Activated gamma-delta T cell treated with anti-CD3 and anti-CD28 coated beads, Interleukin-2, amount 50 U/mL, for 16 hours (primary cell): Measurements from ENCODE around the gene PLPP3.

Experiments used
- DNase-seq: peaks from one replicate; pipeline ENCODE4 v3.0.0-alpha.2; 2020; ENCODE audit warnings: low read depth

Gene PLPP3

GRCh38 chr1:56576880-56577405 lies 2.4 kb downstream of the PLPP3 start:
- DNase-seq = no peak

- no peak for DNase-seq
These were observed 3.5 kb downstream of the PLPP3 start for GRCh38 chr1:56575865-56576264.

GRCh38 chr1:56574794-56575193 lies 4.6 kb downstream of the PLPP3 start:
- DNase-seq = no peak

GRCh38 chr1:56573311-56573710 lies 6.1 kb downstream of the PLPP3 start:
- DNase-seq = no peak

- DNase-seq = no peak
These were observed 6.9 kb downstream of the PLPP3 start for GRCh38 chr1:56572334-56573050.

GRCh38 chr1:56571448-56571847 lies 7.9 kb downstream of the PLPP3 start:
- no peak for DNase-seq

GRCh38 chr1:56570924-56571372 lies 8.4 kb downstream of the PLPP3 start:
- DNase-seq = no peak

- DNase-seq = no peak
These were observed 9.7 kb downstream of the PLPP3 start for GRCh38 chr1:56569661-56570060.

- no peak for DNase-seq
These were observed 12.4 kb downstream of the PLPP3 start for GRCh38 chr1:56566994-56567393.

GRCh38 chr1:56566061-56566744 lies 13.2 kb downstream of the PLPP3 start:
- DNase-seq = no peak

- no peak for DNase-seq
These were observed 14.7 kb downstream of the PLPP3 start for GRCh38 chr1:56564615-56565014.

- DNase-seq = no peak
These were observed 15.8 kb downstream of the PLPP3 start for GRCh38 chr1:56563568-56563967.

GRCh38 chr1:56562891-56563452 lies 16.4 kb downstream of the PLPP3 start:
- no peak for DNase-seq

GRCh38 chr1:56561227-56562019 lies 17.9 kb downstream of the PLPP3 start:
- DNase-seq = no peak

GRCh38 chr1:56557746-56558145 lies 21.6 kb downstream of the PLPP3 start:
- no peak for DNase-seq

- DNase-seq = no peak
These were observed 23.9 kb downstream of the PLPP3 start for GRCh38 chr1:56555448-56555847.

GRCh38 chr1:56553046-56553445 lies 26.3 kb downstream of the PLPP3 start:
- no peak for DNase-seq

- no peak for DNase-seq
These were observed 27.0 kb downstream of the PLPP3 start for GRCh38 chr1:56552349-56552748.

- no peak for DNase-seq
These were observed 27.7 kb downstream of the PLPP3 start for GRCh38 chr1:56551691-56552090.

- no peak for DNase-seq
These were observed 28.5 kb downstream of the PLPP3 start for GRCh38 chr1:56550859-56551188.

- no peak for DNase-seq
These were observed 29.1 kb downstream of the PLPP3 start for GRCh38 chr1:56550138-56550858.

GRCh38 chr1:56548571-56548970 lies 30.8 kb downstream of the PLPP3 start:
- DNase-seq = no peak
